B cell (primary cell): ENCODE measurements around the gene FES. TPM values are rescaled to one million over a fixed set of nuclear protein-coding genes. Genes with fewer than 3 reads are reported as not detected.

ENCODE experiments used
- ATAC-seq: fragments of 200-7000 bp; cut with Tn5 transposase; one replicate; pipeline ENCODE4 v1.10.0; 2021; ENCODE audit warnings: low read depth, mild to moderate bottlenecking, moderate number of reproducible peaks, moderate library complexity
- CTCF ChIA-PET: fragments of 350-600 bp; sonication (Branson Sonifier 250); formaldehyde crosslinking; loops from one replicate; lab custom pipeline; 2021; ENCODE audit warnings: antibody characterized with exemption, inconsistent platforms; lab: Charles Lee
- POLR2A ChIA-PET: fragments of 350-600 bp; sonication (Branson Sonifier 250); formaldehyde crosslinking; loops from one replicate; lab custom pipeline; 2021; ENCODE audit warnings: antibody characterized with exemption; lab: Charles Lee
- DNase-seq: peaks from one replicate; pipeline ENCODE4 v3.0.0; 2013
- H2AFZ ChIP-seq: 2 replicates; pipeline ENCODE4 v1.6.1; 2012; ENCODE audit warnings: mild to moderate bottlenecking, low read depth, low read length; ENCODE audit not compliant: insufficient read depth, poor library complexity, severe bottlenecking
- H3K27ac ChIP-seq, 2 donors: 1 replicate in 1 of 2; 2 replicates in 1 of 2; pipeline ENCODE4 v1.5.1; 2012 to 2013; ENCODE audit warnings: low read length in 2 of 2, mild to moderate bottlenecking in 2 of 2, moderate library complexity in 1 of 2
- H3K27me3 ChIP-seq, 4 experiments: fragments of 200-600 bp in 1 of 4; sonication (generic) in 1 of 4; replicated peaks in 1 of 4; 1 replicate in 2 of 4; 2 replicates in 2 of 4; pipeline versions ENCODE4 v1.6.1 to v1.7.0; 2013 to 2016; ENCODE audit warnings: low read length in 3 of 4, mild to moderate bottlenecking in 2 of 4, mixed read lengths in 1 of 4, moderate library complexity in 1 of 4; ENCODE audit not compliant: insufficient read depth in 4 of 4, control insufficient read depth in 3 of 4; ENCODE audit errors: control extremely low read depth in 1 of 4
- H3K36me3 ChIP-seq, 2 experiments: replicated peaks in 1 of 2; 1 replicate in 1 of 2; 2 replicates in 1 of 2; pipeline versions ENCODE4 v1.6.1 to v1.7.1; 2013; ENCODE audit warnings: low read length in 1 of 2; ENCODE audit not compliant: insufficient read depth in 2 of 2, control insufficient read depth in 1 of 2; ENCODE audit errors: control extremely low read depth in 1 of 2, extremely low read depth in 1 of 2
- H3K4me1 ChIP-seq, 2 donors: fragments of 200-600 bp in 1 of 2; sonication (generic) in 1 of 2; 1 replicate in 1 of 2; 2 replicates in 1 of 2; pipeline versions ENCODE4 v1.5.1 to v1.6.1; 2013 to 2017; ENCODE audit warnings: low read length in 2 of 2; ENCODE audit not compliant: control insufficient read depth in 2 of 2, insufficient read depth in 2 of 2
- H3K4me2 ChIP-seq: replicated peaks from 2 replicates; pipeline ENCODE3; 2012; ENCODE audit warnings: mild to moderate bottlenecking, low read depth, low read length; ENCODE audit not compliant: poor library complexity, severe bottlenecking
- H3K4me3 ChIP-seq, 5 experiments: fragments of 200-600 bp in 1 of 5; sonication (generic) in 1 of 5; 1 replicate in 3 of 5; 2 replicates in 2 of 5; pipeline versions ENCODE4 v1.5.1 to v1.7.0; 2011 to 2016; ENCODE audit warnings: low read length in 4 of 5, mild to moderate bottlenecking in 4 of 5, low read depth in 2 of 5, control low read depth in 1 of 5, moderate library complexity in 1 of 5; ENCODE audit not compliant: insufficient read depth in 1 of 5; ENCODE audit errors: control extremely low read depth in 1 of 5, extremely low read depth in 1 of 5
- H3K79me2 ChIP-seq: fragments of 200-600 bp; sonication (generic); one replicate; pipeline ENCODE4 v1.6.0; 2016; ENCODE audit warnings: low read length; ENCODE audit not compliant: control insufficient read depth, insufficient read depth
- H3K9ac ChIP-seq: fragments of 200-600 bp; sonication (generic); 2 replicates; pipeline ENCODE4 v1.6.1; 2017; ENCODE audit warnings: mild to moderate bottlenecking, low read length, moderate library complexity
- H3K9me3 ChIP-seq, 3 donors: one replicate each; pipeline versions ENCODE4 v1.6.1 to v1.7.1; 2013; ENCODE audit warnings: low read length in 2 of 3; ENCODE audit not compliant: control insufficient read depth in 2 of 3, insufficient read depth in 1 of 3; ENCODE audit errors: control extremely low read depth in 1 of 3
- H4K20me1 ChIP-seq: 2 replicates; pipeline ENCODE4 v1.6.0; 2012; ENCODE audit warnings: mild to moderate bottlenecking, low read length; ENCODE audit not compliant: insufficient read depth, control insufficient read depth, poor library complexity, severe bottlenecking
- H3K27ac Mint-ChIP-seq: one replicate; pipeline ENCODE4 v1.8.0; 2021; ENCODE audit warnings: mixed read lengths
- H3K27me3 Mint-ChIP-seq: one replicate; pipeline ENCODE4 v1.8.0; 2021; ENCODE audit warnings: mixed read lengths
- H3K4me1 Mint-ChIP-seq: one replicate; pipeline ENCODE4 v1.8.0; 2021; ENCODE audit warnings: mixed read lengths
- H3K4me3 Mint-ChIP-seq: one replicate; pipeline ENCODE4 v1.8.0; 2021; ENCODE audit warnings: mixed read lengths
- H3K9me3 Mint-ChIP-seq: one replicate; pipeline ENCODE4 v1.8.0; 2022; ENCODE audit warnings: mixed read lengths; ENCODE audit not compliant: insufficient read depth
- EZH2 ChIP-seq: IDR thresholded peaks from 2 replicates; pipeline ENCODE4 v1.6.1; 2012; ENCODE audit warnings: borderline replicate concordance, low read depth, mild to moderate bottlenecking, moderate library complexity, low read length; ENCODE audit not compliant: insufficient read depth, poor library complexity, severe bottlenecking
- WGBS: methylation state at CpG from one replicate; pipeline ENCODE4 v1.1.5; 2013; ENCODE audit warnings: missing lambda C conversion rate; ENCODE audit not compliant: insufficient coverage; 5-methylcytosine and 5-hydroxymethylcytosine counted together
- intact Hi-C: fragments of 100-400 bp; cut with micrococcal nuclease; formaldehyde crosslinking; loops from one replicate; pipeline ENCODE4 v1.10.0; 2022
- polyA plus RNA-seq: library from polyadenylated mRNA; depleted of rRNA; stranded (reverse); fragments of >200 nt; gene quantifications from 2 replicates; pipeline ENCODE4 v1.2.3, GENCODE V29; 2012
- total RNA-seq, 2 donors: library from RNA; stranded (reverse); fragments of 120-200 nt in 1 of 2; gene quantifications; 1 replicate in 1 of 2; 2 replicates in 1 of 2; pipeline versions ENCODE4 v1.2.3 to v1.2.4, GENCODE V29; 2013 to 2022
- TF ChIP-seq, protein P1 (sequence below): fragments of 200-600 bp; IDR thresholded peaks from one replicate; pipeline ENCODE4 v1.8.0; 2022; ENCODE audit warnings: antibody characterized with exemption, mild to moderate bottlenecking

The FES gene
- total and polyA plus RNA-seq, 2 donors (not counting 1 experiment from before 2014, with no cell fraction given) = 23.9 to 31.4 TPM

GRCh38 chr15:90934256-90934948 lies 50.1 kb downstream of the FES start:
- H3K27ac Mint-ChIP-seq = peak overlapping the region; percentile 98
- no peaks in the 10 kb centered on the region for H3K9me3 Mint-ChIP-seq
- POLR2A ChIA-PET = interaction anchor here (0.6 to 6.9 kb wide), 7 partner anchors 20 to 217 kb away, joined by 3 to 66 read pairs (median 5); partner anchors contain the start of genes BLM, FES, MAN2A2 and RCCD1
- Histone ChIP-seq H3K79me2 (peaks cover 14% of the 10 kb centered on the region), H3K27ac (peak overlapping the region; percentile 5 to 53), H3K4me2 (peak overlapping the region; percentile 88), H3K9me3 (no peaks in the 10 kb centered on the region), H3K36me3 (peaks cover 3 to 19% of the 10 kb centered on the region in 2 experiments), H3K4me3 (peak overlapping the region; percentile 36 to 87 (median 81)), H3K27me3 (no peaks in the 10 kb centered on the region), H3K4me1 (peaks cover 38 to 60% of the 10 kb centered on the region in 2 donors), H2AFZ (peak overlapping the region; percentile 98), H4K20me1 (peaks cover 9% of the 10 kb centered on the region), H3K9ac (peak overlapping the region; percentile 77)
- intact Hi-C loops = loop anchor here (1.0 to 10.0 kb wide), 7 partner anchors 49 to 1240 kb away; partner anchors contain the start of genes AP3S2, BLM, PEX11A and PRC1
- TF ChIP-seq, protein P1, sequence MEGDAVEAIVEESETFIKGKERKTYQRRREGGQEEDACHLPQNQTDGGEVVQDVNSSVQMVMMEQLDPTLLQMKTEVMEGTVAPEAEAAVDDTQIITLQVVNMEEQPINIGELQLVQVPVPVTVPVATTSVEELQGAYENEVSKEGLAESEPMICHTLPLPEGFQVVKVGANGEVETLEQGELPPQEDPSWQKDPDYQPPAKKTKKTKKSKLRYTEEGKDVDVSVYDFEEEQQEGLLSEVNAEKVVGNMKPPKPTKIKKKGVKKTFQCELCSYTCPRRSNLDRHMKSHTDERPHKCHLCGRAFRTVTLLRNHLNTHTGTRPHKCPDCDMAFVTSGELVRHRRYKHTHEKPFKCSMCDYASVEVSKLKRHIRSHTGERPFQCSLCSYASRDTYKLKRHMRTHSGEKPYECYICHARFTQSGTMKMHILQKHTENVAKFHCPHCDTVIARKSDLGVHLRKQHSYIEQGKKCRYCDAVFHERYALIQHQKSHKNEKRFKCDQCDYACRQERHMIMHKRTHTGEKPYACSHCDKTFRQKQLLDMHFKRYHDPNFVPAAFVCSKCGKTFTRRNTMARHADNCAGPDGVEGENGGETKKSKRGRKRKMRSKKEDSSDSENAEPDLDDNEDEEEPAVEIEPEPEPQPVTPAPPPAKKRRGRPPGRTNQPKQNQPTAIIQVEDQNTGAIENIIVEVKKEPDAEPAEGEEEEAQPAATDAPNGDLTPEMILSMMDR = peak; percentile 91
- no peak for TF ChIP-seq EZH2
- WGBS = 1% methylated on average over 14 of the region's 19 CpGs
- DNase-seq (peak; percentile 89), ATAC-seq (peak; percentile 34)
- H3K27me3 Mint-ChIP-seq = no peaks in the 10 kb centered on the region
- H3K4me1 Mint-ChIP-seq = peaks cover 47% of the 10 kb centered on the region
- peak overlapping the region; percentile 99 for H3K4me3 Mint-ChIP-seq
- CTCF ChIA-PET = interaction anchor here (0.6 to 9.5 kb wide), 25 partner anchors 8 to 701 kb away, joined by 3 to 260 read pairs (median 5); partner anchors contain the start of genes BLM, CIB1, FES and GDPGP1
